Measurements from ENCODE around the gene PCGF2.

Gene PCGF2

DNA sequence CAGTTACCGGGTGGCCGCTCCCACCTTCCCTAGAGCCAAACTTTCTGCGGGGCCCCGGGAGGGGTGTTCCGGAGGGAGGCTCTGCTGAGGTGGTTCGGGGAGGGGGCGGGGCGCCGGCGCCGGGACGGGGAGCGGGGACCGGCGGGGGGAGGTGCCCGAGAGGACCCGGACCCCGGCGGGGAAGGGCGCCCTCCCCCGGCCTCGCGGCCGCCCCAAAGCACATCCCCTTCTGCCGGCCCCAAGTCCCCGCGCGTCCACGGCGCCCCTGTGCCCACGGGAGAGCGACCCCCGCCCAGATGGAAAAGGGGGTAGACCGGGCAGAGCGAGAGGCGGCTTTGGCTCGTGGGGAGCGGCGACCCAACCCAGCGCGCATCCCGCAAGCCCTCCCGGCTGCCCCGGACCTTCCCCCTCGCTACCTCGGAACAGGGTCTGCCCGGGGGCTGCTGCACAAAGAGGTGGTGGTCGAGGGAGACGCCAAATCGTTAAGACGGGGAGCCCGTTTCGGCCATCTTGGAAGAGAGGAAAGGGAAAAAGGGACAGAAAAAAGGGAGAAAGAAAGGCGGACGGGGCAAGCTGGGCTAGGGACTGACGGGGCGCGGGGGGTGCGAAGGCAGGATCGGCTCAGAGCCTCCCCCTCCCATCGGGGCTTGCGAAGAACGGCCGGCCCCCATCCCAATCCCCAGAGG, 530 bp downstream of the PCGF2 start (continued):
- TF ChIP-seq ZFP69B (tag by site-specific recombination; IDR thresholded peaks at IDR 0.05) (no peak), ZNF76 (tag by site-specific recombination; IDR thresholded peaks at IDR 0.05; ENCODE audit: borderline replicate concordance, low read depth) (peak; percentile 85), SCRT1 (tag by site-specific recombination; IDR thresholded peaks at IDR 0.05; ENCODE audit: borderline replicate concordance) (no peak), ZNF221 (tag by site-specific recombination; IDR thresholded peaks at IDR 0.05; ENCODE audit: borderline replicate concordance) (no peak), KLF8 (tag by site-specific recombination; IDR thresholded peaks at IDR 0.05) (0 out of 2 replicates have a peak, but pooled peaks have one; percentile 30), ZNF10 (tag by site-specific recombination; IDR thresholded peaks at IDR 0.05) (no peak), ZNF354C (tag by site-specific recombination; IDR thresholded peaks at IDR 0.05; ENCODE audit: borderline replicate concordance, low read depth) (no peak), ZNF23 (tag by site-specific recombination; IDR thresholded peaks at IDR 0.05; ENCODE audit: borderline replicate concordance) (no peak), ZBTB8A (tag by site-specific recombination; IDR thresholded peaks at IDR 0.05) (peak; percentile 95), ZNF248 (tag by site-specific recombination; IDR thresholded peaks at IDR 0.05) (no peak), ZNF624 (tag by site-specific recombination; IDR thresholded peaks at IDR 0.05) (no peak), ZIC2 (tag by site-specific recombination; IDR thresholded peaks at IDR 0.05) (no peak), ZNF510 (tag by site-specific recombination; IDR thresholded peaks at IDR 0.05; ENCODE audit: insufficient replicate concordance) (no peak), ZNF426 (tag by site-specific recombination; IDR thresholded peaks at IDR 0.05) (no peak), ZNF133 (tag by site-specific recombination; IDR thresholded peaks at IDR 0.05) (no peak), ZNF202 (tag by site-specific recombination; IDR thresholded peaks at IDR 0.05; ENCODE audit: borderline replicate concordance) (no peak), ZBTB1 (tag by site-specific recombination; IDR thresholded peaks at IDR 0.05) (no peak), GFI1B (tag by site-specific recombination; IDR thresholded peaks at IDR 0.05) (no peak), GLIS1 (tag by site-specific recombination; IDR thresholded peaks at IDR 0.05) (peak; percentile 38), BCL11B (tag by site-specific recombination; IDR thresholded peaks at IDR 0.05; ENCODE audit: low read depth) (no peak), ZNF660 (tag by site-specific recombination; IDR thresholded peaks at IDR 0.05) (no peak), IKZF3 (tag by site-specific recombination; IDR thresholded peaks at IDR 0.05) (peak; percentile 37), ZNF707 (tag by site-specific recombination; IDR thresholded peaks at IDR 0.05) (no peak), ZNF600 (tag by site-specific recombination; IDR thresholded peaks at IDR 0.05) (no peak; the same call in 1 of the 2 replicates), ZNF223 (tag by site-specific recombination; IDR thresholded peaks at IDR 0.05) (peak; percentile 37; the same call in 1 of the 2 replicates), ZBTB7A (tag by site-specific recombination; IDR thresholded peaks at IDR 0.05; ENCODE audit: low read depth) (peak; percentile 63; the same call in 1 of the 2 replicates), ZFP37 (tag by site-specific recombination; IDR thresholded peaks at IDR 0.05) (no peak), ZNF335 (tag by site-specific recombination; conservative IDR thresholded peaks at IDR 0.05) (peak; percentile 96), ZNF549 (tag by site-specific recombination; IDR thresholded peaks at IDR 0.05) (no peak), ZNF184 (tag by site-specific recombination; IDR thresholded peaks at IDR 0.05) (no peak), SALL2 (tag by site-specific recombination; IDR thresholded peaks at IDR 0.05; ENCODE audit: borderline replicate concordance) (no peak), OSR2 (tag by site-specific recombination; IDR thresholded peaks at IDR 0.05) (no peak)
- TF ChIP-seq, protein P1, sequence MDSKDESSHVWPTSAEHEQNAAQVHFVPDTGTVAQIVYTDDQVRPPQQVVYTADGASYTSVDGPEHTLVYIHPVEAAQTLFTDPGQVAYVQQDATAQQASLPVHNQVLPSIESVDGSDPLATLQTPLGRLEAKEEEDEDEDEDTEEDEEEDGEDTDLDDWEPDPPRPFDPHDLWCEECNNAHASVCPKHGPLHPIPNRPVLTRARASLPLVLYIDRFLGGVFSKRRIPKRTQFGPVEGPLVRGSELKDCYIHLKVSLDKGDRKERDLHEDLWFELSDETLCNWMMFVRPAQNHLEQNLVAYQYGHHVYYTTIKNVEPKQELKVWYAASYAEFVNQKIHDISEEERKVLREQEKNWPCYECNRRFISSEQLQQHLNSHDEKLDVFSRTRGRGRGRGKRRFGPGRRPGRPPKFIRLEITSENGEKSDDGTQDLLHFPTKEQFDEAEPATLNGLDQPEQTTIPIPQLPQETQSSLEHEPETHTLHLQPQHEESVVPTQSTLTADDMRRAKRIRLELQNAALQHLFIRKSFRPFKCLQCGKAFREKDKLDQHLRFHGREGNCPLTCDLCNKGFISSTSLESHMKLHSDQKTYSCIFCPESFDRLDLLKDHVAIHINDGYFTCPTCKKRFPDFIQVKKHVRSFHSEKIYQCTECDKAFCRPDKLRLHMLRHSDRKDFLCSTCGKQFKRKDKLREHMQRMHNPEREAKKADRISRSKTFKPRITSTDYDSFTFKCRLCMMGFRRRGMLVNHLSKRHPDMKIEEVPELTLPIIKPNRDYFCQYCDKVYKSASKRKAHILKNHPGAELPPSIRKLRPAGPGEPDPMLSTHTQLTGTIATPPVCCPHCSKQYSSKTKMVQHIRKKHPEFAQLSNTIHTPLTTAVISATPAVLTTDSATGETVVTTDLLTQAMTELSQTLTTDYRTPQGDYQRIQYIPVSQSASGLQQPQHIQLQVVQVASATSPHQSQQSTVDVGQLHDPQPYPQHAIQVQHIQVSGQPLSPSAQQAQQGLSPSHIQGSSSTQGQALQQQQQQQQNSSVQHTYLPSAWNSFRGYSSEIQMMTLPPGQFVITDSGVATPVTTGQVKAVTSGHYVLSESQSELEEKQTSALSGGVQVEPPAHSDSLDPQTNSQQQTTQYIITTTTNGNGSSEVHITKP (tag by site-specific recombination; IDR thresholded peaks at IDR 0.05): peak; percentile 96
- TF ChIP-seq, protein P2, sequence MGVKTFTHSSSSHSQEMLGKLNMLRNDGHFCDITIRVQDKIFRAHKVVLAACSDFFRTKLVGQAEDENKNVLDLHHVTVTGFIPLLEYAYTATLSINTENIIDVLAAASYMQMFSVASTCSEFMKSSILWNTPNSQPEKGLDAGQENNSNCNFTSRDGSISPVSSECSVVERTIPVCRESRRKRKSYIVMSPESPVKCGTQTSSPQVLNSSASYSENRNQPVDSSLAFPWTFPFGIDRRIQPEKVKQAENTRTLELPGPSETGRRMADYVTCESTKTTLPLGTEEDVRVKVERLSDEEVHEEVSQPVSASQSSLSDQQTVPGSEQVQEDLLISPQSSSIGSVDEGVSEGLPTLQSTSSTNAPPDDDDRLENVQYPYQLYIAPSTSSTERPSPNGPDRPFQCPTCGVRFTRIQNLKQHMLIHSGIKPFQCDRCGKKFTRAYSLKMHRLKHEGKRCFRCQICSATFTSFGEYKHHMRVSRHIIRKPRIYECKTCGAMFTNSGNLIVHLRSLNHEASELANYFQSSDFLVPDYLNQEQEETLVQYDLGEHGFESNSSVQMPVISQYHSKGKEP (tag by site-specific recombination; IDR thresholded peaks at IDR 0.05): no peak
- TF ChIP-seq, protein P3, sequence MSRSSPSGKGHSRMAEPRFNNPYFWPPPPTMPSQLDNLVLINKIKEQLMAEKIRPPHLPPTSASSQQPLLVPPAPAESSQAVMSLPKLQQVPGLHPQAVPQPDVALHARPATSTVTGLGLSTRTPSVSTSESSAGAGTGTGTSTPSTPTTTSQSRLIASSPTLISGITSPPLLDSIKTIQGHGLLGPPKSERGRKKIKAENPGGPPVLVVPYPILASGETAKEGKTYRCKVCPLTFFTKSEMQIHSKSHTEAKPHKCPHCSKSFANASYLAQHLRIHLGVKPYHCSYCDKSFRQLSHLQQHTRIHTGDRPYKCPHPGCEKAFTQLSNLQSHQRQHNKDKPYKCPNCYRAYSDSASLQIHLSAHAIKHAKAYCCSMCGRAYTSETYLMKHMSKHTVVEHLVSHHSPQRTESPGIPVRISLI (tag by site-specific recombination; IDR thresholded peaks at IDR 0.05): no peak
